GM19328 (cell line): ENCODE measurements around the gene SYT6.

Source experiments
- ATAC-seq: cut with Tn5 transposase; IDR thresholded peaks from one replicate; pipeline ENCODE4 v1.9.1; 2021; ENCODE audit warnings: mild to moderate bottlenecking, moderate library complexity; ENCODE audit not compliant: unreplicated experiment

Gene SYT6

GRCh38 chr1:114094363-114094634 is 59.4 kb downstream of the SYT6 start:
- ATAC-seq = no peak

DNA sequence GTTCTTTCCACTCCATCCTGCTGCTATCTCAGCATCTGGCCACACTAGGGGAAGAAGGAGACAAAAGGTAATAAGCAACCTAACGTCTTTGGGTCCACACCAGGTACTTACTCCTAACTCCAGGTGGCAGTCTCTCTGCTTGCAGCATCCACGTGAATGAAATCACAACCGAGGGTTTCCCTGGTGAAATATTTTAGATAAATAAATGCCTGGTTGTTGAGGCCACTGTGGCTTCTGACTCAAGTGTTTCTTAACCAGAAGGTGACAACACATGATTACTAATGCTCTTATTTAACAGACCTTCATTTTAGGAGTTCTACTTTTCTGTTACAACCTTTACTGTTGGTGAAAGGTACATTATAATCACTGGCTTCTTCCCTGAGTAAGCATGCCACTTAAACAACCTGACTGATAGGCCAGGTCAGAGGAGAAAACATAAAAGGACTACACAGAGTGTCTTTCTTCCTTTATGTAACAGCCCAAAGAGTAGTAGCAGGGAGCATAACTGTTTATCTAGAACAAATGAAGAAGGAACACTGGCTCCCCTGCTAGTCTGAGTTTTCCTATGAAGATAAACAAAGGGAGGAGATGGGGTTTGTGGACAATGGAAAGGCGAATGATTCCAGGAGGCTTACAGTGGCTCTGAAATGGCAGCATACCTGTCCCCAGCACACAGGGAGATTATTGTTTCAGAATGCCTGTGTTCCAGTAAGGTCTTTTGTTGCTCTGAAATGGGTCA is 59.9 kb downstream of the SYT6 start:
- no peak for ATAC-seq

DNA sequence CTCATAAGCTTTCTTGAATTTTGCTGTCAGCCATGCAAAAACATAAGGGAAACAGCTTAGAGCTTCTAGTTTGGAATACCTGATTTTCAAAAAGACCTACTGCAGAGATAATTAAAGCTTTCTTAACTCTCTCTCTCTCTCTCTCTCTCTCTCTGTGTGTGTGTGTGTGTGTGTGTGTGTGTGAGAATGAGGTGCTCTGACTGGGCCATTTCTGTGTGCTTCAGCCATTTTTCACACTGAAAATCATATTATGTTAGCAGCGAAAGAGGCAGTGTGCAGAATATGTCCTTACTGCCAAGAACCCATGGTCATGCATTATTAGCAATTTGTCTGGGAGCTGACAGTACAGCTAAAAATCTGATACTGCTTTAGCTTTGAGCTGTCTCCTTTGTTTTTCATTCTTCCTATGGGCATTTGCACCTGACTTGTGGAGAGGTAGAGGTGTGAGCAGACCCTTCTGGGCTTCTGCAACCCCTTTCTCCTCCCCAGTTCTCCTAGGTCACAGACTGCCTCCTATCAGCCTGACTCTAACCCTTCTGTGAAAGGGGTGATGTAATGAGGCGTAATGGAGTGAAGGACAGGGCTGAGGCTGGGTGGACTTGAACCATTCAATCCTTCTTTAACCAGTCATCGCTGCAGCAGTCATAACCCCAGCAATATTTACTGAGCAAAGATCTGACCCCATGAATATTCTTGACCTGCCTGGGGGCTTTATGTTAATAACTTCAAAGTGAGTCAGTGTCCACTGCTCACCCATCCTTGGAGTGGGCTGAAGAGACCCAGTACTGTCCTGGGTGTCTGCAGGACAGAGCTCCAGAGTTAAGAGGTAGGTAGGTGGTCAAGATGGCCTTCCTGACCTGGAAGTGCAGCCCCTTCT is 61.2 kb downstream of the SYT6 start:
- ATAC-seq = no peak

GRCh38 chr1:114091711-114092110 is 62.0 kb downstream of the SYT6 start:
- ATAC-seq = no peak

- ATAC-seq = no peak
Observed at GRCh38 chr1:114090738-114091505, 62.7 kb downstream of the SYT6 start.

- ATAC-seq = no peak
Observed at GRCh38 chr1:114089502-114090138, 64.0 kb downstream of the SYT6 start.

DNA sequence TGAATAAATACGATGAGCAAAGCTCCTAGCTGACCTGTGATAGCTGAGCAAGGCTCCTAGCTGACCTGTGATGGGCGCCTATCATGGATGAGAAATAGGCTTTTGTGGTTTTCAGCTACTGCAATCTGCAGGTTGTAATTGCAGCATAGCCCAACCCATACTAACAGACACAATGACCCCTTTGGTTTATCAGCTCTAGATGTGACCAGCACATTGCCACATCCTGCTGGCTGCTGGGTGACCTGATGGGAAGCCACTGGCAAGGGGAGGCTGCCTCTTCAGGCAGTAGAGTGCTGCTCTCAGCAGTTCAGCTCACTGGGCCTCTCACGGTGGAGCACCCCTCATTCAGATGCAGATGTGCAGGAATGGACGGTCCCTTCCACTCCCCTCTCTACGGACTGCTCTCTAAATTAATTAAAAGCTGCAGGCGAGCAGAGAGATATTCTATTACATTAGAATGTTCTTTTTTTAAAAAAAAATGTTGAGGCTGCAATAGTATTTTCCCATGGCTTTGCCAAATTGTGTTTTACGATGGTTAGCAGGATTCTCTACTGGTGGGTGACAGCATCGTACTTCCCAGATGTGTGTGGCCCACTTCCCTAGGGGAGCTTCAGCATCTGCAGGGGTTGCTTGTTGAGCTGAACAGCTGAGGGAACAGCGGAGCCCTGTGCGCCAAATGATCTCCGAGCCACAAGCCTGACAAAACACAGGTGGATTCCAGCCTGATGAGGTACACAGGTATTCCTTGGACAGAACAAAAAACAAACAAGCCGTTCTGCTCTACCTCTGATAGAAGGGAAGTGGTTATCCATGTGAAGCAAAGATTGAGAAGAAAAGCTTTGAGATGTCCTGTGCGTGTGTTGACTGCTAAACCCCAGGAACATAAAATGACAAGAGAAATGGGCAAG is 65.0 kb downstream of the SYT6 start:
- no peak for ATAC-seq

- no peak for ATAC-seq
Observed at GRCh38 chr1:114087495-114087894, 66.2 kb downstream of the SYT6 start.

- no peak for ATAC-seq
Observed at GRCh38 chr1:114086601-114087368, 66.9 kb downstream of the SYT6 start.

DNA sequence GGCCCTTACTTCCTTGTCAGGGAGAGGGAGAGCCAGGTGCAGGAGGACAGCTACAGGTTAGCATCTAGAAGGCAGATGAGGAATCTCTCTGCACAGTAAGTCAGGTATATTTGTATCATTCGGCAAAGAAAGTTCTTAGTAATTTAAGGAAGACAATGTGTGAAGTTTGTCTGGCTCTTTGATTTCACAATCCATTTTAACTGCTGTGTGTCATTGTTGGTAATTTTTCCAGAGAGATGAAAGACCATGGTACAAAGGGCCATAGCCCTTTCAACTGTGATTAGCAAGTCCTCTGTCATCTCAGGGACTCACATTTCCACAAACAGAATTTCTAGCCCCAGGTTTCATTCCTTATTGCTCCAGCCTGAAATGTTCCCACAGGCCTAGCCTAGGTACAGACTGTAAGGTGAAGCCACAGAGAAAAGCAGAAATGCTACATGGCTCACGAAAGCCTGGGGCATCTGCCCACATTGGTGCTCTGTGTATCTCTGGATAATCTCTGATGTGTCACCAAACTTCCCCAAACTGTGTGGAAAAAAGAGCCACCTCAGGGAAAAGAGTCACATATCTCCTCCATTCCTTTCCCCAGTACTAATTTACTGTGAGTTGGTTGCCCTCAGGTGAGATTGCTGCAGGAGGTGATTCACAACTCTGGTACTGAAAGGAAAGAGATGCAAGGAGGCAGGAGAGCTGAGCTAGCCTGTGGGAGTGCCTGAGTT is 70.6 kb downstream of the SYT6 start:
- ATAC-seq = no peak

GRCh38 chr1:114082304-114082630 is 71.4 kb downstream of the SYT6 start:
- no peak for ATAC-seq

DNA sequence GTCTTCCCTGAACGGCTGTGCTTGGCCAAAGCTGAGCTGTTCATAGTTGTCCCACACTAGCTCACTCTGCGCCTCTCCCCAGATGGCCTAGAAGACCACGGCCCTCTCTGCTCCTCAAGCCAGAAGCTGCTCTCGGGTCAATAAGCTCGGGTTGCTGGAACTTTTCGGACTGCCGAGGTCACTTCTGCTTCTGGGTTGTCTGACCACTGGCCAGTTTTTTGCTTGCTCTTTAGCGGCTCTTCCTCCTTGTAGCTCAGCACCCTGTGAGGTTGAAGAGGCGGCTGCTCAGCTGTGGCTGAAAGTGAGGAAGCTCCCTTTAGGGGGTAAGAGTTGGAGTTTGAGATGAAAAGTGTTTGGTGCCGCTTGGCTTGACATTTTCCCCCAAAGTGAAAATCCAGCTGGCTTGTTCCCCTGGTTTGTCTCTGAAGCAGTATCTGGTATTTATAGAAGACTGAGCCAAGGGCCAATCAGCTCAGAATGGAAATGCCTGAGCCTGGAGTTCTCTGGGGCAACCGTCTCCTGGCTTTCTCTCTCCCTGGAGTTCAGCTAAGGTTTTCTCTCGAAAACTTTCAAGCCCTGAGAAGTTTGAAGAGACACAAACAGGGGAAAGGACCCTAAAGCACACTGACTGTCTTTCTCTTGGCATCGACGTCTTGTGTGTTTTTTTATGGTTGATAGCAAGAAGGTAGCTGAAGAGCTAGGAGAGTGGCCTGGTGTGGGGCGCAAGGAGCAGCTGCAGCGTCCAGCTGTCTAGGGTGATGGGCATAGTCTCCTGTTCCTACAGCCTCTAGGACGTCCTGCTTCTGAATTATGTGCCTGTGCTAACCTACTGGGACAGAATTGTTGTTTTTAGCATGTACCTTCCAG is 72.0 kb downstream of the SYT6 start:
- ATAC-seq = no peak

DNA sequence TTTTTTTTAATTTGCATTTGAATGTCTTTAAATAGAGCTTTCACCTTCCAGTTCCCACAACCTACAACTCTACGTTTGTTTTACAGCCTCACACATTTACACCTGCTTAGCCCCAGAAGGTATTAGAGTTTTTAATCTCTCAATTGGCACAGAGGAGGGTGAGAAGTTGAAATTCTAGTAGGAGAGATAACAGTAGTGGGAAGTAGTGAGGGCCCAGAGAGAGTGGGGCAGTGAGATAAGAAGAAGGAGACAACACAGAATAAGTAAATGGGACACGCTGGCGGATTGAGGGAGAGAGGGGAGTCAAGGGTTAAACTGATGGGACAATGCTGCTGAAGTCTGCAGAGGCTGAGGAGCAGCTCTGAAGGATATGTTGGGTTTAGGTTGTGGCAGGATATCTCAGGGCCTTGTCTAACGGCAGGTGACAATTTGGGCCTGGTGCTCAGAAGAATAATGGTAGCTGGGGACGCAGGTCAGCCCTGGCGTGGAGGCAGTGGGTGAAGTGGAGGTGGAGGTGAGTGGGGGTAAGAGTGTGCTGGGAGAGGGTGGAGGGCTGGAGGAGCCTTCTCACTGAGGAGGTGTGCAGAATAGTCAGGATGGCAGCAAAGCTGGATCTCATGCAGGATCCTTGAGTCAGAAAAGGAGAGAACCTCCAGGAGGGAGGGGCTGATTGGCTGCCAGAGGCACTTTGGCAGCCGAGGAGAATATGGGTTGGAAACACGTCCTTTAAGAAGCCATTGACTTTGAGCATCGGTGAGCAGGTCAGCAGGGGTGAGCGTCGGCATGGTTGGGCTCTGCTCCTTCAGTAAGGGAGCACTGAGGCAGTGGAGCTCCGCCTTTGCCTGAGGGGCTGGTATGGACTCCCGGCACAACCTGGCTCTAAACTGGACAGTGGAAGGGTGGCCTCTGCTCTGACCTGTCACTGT is 72.9 kb downstream of the SYT6 start:
- ATAC-seq = no peak

DNA sequence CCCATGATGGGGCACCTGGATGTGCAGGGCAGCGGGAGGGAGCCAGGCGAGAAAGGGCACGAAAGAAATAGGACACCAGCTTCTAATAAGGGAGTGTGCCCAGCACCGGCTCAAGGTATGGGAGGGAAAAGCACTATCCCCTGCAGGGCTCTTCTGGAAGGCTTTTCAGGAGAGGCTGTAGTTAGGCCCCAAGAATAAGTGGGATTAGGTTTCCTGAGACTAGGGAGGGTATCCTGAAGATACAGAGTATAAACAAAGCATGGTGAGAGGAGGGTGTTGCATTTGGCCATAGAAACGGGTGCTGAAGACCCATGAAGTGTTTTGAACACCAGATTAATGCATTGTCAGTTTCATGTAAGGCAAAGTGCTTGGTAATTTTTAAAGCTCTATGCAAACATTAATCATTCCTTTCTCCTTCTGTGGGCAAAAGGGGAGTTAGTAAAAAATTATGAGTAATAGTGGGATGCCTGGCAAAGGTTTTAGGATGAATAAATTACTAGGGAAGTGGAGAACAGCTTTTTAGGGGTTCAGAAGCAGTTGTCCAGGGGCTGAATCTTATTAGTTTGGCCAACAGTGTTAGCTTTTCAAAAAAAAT is 74.0 kb downstream of the SYT6 start:
- ATAC-seq = no peak

GRCh38 chr1:114078116-114078515 is 75.6 kb downstream of the SYT6 start:
- ATAC-seq = no peak

DNA sequence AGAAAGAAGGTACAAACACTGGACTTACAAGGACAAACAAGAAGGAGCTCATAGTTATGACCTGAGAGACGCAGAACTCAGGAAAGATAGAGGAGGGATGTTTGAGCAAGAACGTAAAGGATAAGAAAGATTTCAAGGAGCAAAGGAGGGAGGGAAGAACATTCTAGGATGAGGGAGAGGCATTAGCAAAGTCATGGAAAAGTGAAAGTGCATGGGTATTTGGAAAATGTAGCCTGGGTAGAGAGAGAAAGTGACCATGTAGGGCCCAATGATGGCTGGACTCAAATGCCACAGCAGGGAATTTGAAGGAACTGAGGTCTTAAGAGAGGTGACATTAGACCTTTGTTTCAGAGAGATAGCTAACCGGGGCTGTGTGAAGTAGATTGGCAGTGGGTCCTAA is 76.5 kb downstream of the SYT6 start:
- ATAC-seq = no peak

DNA sequence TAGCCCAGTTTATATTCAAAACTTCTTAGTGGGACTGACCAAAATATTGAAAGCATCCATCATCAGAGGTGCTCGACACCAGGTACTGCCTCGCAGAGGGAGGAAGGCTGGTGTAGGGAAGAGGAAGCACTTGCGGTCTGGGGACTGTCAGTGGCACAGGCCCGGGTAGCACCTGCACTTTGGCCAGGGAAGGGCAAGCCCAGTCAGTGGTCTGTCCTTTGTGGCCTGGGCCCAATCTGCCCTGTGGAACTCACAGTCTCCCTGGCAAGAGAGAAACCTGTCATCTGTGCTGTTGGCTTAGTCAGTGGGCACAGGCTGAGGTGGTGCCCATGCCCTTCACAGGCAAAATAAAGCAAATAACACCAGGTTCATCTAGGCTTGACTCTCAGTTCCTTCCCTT is 77.4 kb downstream of the SYT6 start:
- ATAC-seq = no peak
